GM12878 (cell line): Measurements from ENCODE around the gene ZAR1L. TPM values are rescaled to one million over a fixed set of nuclear protein-coding genes. Genes with fewer than 3 reads are reported as not detected.
A peak's percentile ranks its signal among the peaks of the same experiment; 100 is the strongest.

ENCODE experiments used
- BCL3 ChIP-seq: IDR thresholded peaks from 2 replicates; pipeline ENCODE4 v1.6.1; 2011; ENCODE audit warnings: borderline replicate concordance, low read depth, mild to moderate bottlenecking, moderate library complexity, low read length; ENCODE audit not compliant: insufficient read depth, poor library complexity, severe bottlenecking
- BHLHE40 ChIP-seq, 2 experiments: fragments of 450-650 bp in 1 of 2; IDR thresholded peaks; 2 replicates each; pipeline ENCODE4 v1.6.1; 2011 to 2017; ENCODE audit warnings: low read depth in 2 of 2, borderline replicate concordance in 1 of 2, improper control_type of control experiment in 1 of 2, low read length in 1 of 2, mild to moderate bottlenecking in 1 of 2
- CEBPB ChIP-seq, 2 experiments: fragments of 150-350 bp in 1 of 2; IDR thresholded peaks; 2 replicates each; pipeline ENCODE4 v1.6.1; 2012 to 2014; ENCODE audit warnings: low read depth in 2 of 2, low read length in 2 of 2, borderline replicate concordance in 1 of 2, inconsistent platforms in 1 of 2
- EED ChIP-seq: sonication (generic); IDR thresholded peaks from 2 replicates; pipeline ENCODE4 v1.6.1; 2016; ENCODE audit warnings: antibody characterized with exemption, low read depth
- IKZF1 ChIP-seq: fragments of 450-650 bp; conservative IDR thresholded peaks from 2 replicates; pipeline ENCODE4 v1.6.1; 2017; ENCODE audit warnings: antibody characterized with exemption, mild to moderate bottlenecking
- IKZF2 ChIP-seq, 2 experiments: fragments of 450-650 bp; IDR thresholded peaks; 2 replicates each; pipeline ENCODE4 v1.6.1; 2017; ENCODE audit warnings: mild to moderate bottlenecking in 2 of 2, moderate library complexity in 2 of 2
- IRF3 ChIP-seq: fragments of 450-650 bp; IDR thresholded peaks from 2 replicates; pipeline ENCODE4 v1.6.1; 2014; ENCODE audit warnings: mild to moderate bottlenecking
- JUND ChIP-seq: IDR thresholded peaks from 2 replicates; pipeline ENCODE4 v1.6.1; 2012; ENCODE audit warnings: low read depth, mild to moderate bottlenecking, low read length, improper control_type of control experiment, moderate library complexity
- KAT2A ChIP-seq: conservative IDR thresholded peaks from 2 replicates; pipeline ENCODE4 v1.6.1; 2011; ENCODE audit warnings: low read depth, low read length; ENCODE audit not compliant: control insufficient read depth
- MEF2A ChIP-seq: IDR thresholded peaks from 2 replicates; pipeline ENCODE4 v1.6.1; 2011; ENCODE audit warnings: low read depth, mild to moderate bottlenecking, low read length, moderate library complexity; ENCODE audit not compliant: insufficient read depth
- MYB ChIP-seq: fragments of 150-350 bp; IDR thresholded peaks from 2 replicates; pipeline ENCODE4 v1.6.1; 2014; ENCODE audit warnings: mild to moderate bottlenecking, low read depth, low read length, borderline replicate concordance
- NR2C2 ChIP-seq: IDR thresholded peaks from 2 replicates; pipeline ENCODE4 v1.6.1; 2011; ENCODE audit warnings: borderline replicate concordance, low read depth; ENCODE audit not compliant: control insufficient read depth, insufficient read length
- PAX5 ChIP-seq: IDR thresholded peaks from 2 replicates; pipeline ENCODE4 v1.6.1; 2011; ENCODE audit warnings: low read depth, low read length, borderline replicate concordance
- POU2F2 ChIP-seq: IDR thresholded peaks from 3 replicates; pipeline ENCODE4 v1.6.1; 2011; ENCODE audit warnings: low read depth, mild to moderate bottlenecking, low read length, borderline replicate concordance
- RCOR1 ChIP-seq: conservative IDR thresholded peaks from 2 replicates; pipeline ENCODE4 v1.6.1; 2012; ENCODE audit warnings: low read depth, low read length, improper control_type of control experiment
- RELB ChIP-seq: fragments of 450-650 bp; IDR thresholded peaks from 2 replicates; pipeline ENCODE4 v1.6.1; 2017; ENCODE audit warnings: low read depth, mild to moderate bottlenecking, moderate library complexity
- REST ChIP-seq: IDR thresholded peaks from 2 replicates; pipeline ENCODE4 v1.6.1; 2012; ENCODE audit warnings: mild to moderate bottlenecking, low read depth, low read length
- USF1 ChIP-seq: IDR thresholded peaks from 2 replicates; pipeline ENCODE4 v1.6.1; 2011; ENCODE audit warnings: borderline replicate concordance, low read depth, mild to moderate bottlenecking, moderate library complexity, mixed read lengths, low read length; ENCODE audit not compliant: insufficient read depth; ENCODE audit errors: extremely low read length
- USF2 ChIP-seq: IDR thresholded peaks from 2 replicates; pipeline ENCODE4 v1.6.1; 2011; ENCODE audit warnings: low read depth, low read length, improper control_type of control experiment, borderline replicate concordance
- ZNF217 ChIP-seq: fragments of 450-650 bp; IDR thresholded peaks from 2 replicates; pipeline ENCODE4 v1.6.1; 2017; ENCODE audit warnings: antibody characterized with exemption, mild to moderate bottlenecking
- polyA plus RNA-seq, 11 experiments: library from polyadenylated mRNA; depleted of rRNA in 4 of 11; unstranded in 6 of 11; stranded (reverse) in 5 of 11; fragments of >200 nt; fragmentation: Nextera tagmentation in 4 of 11; fragmentation: Illumina TruSeq in 1 of 11; extraction: Ambion mirVana in 4 of 11; extraction: Trizol in 1 of 11; gene quantifications; 1 replicate in 1 of 11; 2 replicates in 10 of 11; pipeline versions ENCODE4 v1.2.1 to v1.2.3, GENCODE V29; 2011 to 2016; ENCODE audit warnings: inconsistent platforms in 2 of 11, missing spikeins in 2 of 11, low read depth in 1 of 11
- total RNA-seq, 4 experiments: library from RNA; depleted of rRNA in 3 of 4; stranded (reverse); fragments of >200 nt in 3 of 4; fragmentation: Illumina TruSeq in 1 of 4; extraction: Trizol in 1 of 4; gene quantifications; 2 replicates each; pipeline versions ENCODE4 v1.2.1 to v1.2.3, GENCODE V29; 2013 to 2021

The ZAR1L gene
- total and polyA plus RNA-seq, 10 of the 15 experiments (the other 5 are each of a cell fraction or from before 2014, with no cell fraction given): 0.05 to 0.34 (median 0.17) TPM; not detected in 6

GRCh38 chr13:32316028-32316339 lies 821 bp upstream of the ZAR1L start (continued):
- TF ChIP-seq REST (no peak), EED (peak; percentile 9; the same call in 1 of the 2 replicates), BCL3 (no peak), IRF3 (no peak), BHLHE40 (IDR thresholded peaks at IDR 0.05; ENCODE audit: borderline replicate concordance in 1 of 2, low read depth in 2 of 2, low read length in 1 of 2) (peak; percentile 35 to 66; a peak in 3 of 4 replicates), POU2F2 (peak; percentile 60; the same call in 1 of the 3 replicates), PAX5 (peak; percentile 79; the same call in 1 of the 2 replicates), ZNF217 (no peak), RCOR1 (no peak), KAT2A (no peak), IKZF2 (IDR thresholded peaks at IDR 0.05) (peak; percentile 67 to 74), JUND (no peak), CEBPB (IDR thresholded peaks at IDR 0.05; ENCODE audit: borderline replicate concordance in 1 of 2, low read depth in 2 of 2, low read length in 2 of 2) (no peak), MEF2A (0 out of 2 replicates have a peak, but pooled peaks have one; percentile 48), USF2 (no peak), USF1 (no peak), MYB (no peak), RELB (peak; percentile 69), NR2C2 (no peak), IKZF1 (peak; percentile 54; the same call in 1 of the 2 replicates)
